GM12801 (cell line): Measurements from ENCODE around the gene CMAS.

Experiments
- TF ChIP-seq, protein P1 (sequence below): IDR thresholded peaks from one replicate; pipeline ENCODE4 v1.5.1; 2011; ENCODE audit warnings: control low read depth; ENCODE audit not compliant: insufficient read length; ENCODE audit errors: extremely low read depth

The CMAS gene

DNA sequence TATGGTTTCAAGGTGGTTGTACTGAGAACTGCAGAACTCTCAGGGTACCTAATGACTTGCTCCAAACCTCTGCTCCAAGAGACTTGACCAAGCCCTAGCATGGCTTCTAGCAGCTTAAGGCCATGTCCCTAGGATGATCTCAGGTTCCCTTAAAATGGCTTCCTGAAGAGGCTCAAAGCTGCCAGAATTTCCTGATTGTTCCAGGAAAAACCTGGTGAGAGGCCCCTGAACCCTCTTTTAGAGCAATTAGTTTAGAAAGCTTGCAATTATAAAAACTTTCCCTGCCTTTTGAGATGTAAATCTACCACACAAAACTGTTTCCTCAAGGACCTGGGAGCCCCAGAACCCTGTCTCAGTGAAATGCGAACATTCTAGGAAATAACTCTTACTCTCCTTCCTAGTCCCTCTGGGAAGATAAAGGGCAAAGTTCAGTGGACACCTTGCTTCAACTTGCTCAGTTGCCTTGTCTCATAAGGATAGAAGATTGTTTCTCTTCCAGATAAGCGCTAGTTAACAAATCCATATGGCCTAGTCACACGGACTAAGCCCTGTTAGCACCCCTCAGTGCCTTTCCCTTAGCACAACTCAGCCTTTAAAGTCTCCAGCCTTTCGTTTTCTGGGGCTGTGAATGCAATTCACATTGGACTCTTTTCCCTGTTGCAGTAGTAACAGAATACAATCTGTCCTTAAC, 2.5 kb downstream of the CMAS start:
- TF ChIP-seq, protein P1, sequence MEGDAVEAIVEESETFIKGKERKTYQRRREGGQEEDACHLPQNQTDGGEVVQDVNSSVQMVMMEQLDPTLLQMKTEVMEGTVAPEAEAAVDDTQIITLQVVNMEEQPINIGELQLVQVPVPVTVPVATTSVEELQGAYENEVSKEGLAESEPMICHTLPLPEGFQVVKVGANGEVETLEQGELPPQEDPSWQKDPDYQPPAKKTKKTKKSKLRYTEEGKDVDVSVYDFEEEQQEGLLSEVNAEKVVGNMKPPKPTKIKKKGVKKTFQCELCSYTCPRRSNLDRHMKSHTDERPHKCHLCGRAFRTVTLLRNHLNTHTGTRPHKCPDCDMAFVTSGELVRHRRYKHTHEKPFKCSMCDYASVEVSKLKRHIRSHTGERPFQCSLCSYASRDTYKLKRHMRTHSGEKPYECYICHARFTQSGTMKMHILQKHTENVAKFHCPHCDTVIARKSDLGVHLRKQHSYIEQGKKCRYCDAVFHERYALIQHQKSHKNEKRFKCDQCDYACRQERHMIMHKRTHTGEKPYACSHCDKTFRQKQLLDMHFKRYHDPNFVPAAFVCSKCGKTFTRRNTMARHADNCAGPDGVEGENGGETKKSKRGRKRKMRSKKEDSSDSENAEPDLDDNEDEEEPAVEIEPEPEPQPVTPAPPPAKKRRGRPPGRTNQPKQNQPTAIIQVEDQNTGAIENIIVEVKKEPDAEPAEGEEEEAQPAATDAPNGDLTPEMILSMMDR = no peak

DNA sequence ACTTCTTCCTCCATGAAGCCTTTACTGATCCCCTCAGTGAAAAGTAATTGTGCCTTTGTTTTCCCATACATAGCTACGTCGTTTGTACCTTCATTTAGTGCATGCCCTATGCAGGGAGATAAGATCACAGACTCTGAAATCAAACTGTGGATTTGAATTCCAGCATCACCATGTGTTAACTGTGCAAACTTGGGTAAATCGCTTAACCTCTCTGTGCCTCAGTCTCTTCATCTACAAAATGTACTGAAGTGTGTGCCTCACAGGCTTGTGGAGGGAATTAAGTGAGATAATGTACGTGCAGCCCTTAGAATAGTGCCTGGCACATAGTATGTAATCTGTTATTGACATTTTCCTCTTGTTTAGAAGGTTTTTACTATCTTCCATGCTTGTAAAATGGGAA, 4.1 kb downstream of the CMAS start:
- TF ChIP-seq, protein P1 = no peak

DNA sequence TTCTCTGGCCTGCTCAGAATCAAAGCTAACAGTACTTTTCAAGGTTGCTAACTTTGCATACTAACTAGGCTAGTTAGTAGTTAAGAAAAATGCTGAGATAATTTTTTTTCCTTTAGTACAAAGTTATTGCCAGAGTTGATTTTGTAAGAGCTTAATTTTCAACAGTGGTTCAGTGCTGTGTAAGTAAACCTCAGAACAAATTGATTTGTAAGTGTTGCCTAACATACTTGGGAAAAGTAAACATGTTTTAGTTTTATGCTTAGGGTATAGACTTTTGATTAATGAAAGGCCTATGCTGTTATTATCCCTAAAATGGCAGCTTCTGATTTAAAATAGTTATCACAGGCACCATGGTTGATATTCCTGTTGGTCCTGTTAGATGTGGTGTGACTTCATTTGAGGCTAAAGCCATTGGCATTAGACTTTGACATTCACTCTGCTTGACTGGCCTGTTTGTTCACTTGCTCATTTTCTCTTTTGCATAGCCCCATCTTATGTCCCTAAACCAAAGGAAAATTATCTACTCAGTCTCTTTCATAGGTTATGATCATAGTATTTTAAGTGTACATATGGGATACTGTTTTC, 5.2 kb downstream of the CMAS start:
- TF ChIP-seq, protein P1 = no peak

DNA sequence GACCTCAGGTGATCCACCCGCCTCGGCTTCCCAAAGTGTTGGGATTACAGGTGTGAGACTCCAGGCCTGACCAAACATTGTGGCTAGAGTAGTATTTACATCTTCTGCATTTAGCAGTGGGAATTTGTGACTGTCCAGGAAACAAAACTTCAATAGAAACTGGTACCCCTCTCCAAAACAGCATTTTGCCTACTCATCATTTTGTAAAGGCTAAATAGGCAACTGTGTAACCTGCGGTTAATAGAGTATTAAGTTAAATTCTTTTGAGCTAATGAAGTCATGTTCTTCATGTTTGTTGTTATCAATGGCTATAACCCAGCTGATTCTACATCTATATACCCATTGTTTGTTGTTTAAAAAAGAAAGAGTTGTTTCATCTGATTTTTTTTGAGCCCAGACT, 8.1 kb downstream of the CMAS start:
- TF ChIP-seq, protein P1 = no peak

DNA sequence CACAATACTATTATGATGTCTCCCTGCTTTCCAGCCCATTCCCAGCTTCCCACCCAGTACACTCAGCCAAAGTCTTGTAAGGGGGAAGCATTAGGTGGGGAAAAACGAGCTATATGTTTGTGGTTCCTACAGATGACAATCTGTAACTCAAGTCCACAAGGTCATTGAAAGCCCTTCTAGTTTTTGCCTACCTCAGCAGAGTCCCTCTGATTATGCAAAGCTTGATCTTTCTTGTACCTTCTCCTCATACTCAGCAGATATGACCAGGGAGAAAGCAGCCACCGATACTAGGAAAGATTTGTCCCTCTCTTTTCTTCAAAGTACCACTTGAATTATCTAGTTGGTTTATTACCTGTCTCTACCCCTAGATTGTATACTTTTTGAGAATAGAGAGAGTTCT, 10.6 kb downstream of the CMAS start:
- TF ChIP-seq, protein P1 = no peak

DNA sequence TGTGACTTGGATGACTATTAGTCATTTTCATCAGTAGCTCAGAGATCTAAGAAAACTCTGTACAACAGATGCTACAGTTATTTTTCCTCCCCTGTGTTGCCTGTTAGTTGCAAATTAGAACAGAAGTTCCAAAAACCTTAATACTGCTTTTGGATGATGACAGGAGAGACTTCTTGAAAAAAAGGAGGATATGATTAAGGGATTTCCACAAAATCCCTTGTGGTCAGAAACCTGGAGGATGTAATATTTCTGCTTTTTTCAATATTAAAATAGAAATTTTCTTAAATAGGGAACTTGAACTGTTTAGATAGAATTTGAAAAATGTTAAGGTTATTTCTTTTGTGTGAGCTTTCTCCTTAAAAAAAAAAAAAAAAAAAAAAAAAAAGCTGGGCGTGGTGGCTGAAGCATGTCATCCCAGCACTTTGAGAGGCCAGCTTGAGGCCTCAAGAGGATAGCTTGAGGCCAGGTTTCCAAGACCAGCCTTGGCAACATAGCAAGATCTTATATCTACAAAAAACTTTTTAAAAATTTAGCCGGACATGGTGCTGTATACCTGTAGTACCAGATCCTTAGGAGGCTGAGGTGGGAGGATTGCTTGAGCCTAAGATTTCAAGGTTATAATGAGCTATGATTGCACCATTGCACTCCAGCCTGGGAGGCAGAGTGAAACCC, 14.1 kb downstream of the CMAS start:
- TF ChIP-seq, protein P1 = no peak

DNA sequence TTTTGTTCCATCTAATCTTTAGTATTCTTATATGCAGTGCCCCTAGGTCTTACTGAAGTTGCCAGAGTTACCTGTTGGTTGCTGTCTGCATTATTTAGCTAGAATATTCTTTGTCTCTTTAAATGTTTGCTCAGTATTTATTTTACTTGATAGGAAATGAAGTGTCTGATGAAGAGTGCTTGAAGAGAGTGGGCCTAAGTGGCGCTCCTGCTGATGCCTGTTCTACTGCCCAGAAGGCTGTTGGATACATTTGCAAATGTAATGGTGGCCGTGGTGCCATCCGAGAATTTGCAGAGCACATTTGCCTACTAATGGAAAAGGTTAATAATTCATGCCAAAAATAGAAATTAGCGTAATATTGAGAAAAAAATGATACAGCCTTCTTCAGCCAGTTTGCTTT, 18.9 kb downstream of the CMAS start:
- TF ChIP-seq, protein P1 = no peak
